GM18517 (cell line): ENCODE results near the gene E4F1.

Experiments used
- ATAC-seq: cut with Tn5 transposase; IDR thresholded peaks from one replicate; pipeline ENCODE4 v1.9.1; 2021; ENCODE audit warnings: mild to moderate bottlenecking, moderate library complexity; ENCODE audit not compliant: unreplicated experiment

Gene E4F1

DNA sequence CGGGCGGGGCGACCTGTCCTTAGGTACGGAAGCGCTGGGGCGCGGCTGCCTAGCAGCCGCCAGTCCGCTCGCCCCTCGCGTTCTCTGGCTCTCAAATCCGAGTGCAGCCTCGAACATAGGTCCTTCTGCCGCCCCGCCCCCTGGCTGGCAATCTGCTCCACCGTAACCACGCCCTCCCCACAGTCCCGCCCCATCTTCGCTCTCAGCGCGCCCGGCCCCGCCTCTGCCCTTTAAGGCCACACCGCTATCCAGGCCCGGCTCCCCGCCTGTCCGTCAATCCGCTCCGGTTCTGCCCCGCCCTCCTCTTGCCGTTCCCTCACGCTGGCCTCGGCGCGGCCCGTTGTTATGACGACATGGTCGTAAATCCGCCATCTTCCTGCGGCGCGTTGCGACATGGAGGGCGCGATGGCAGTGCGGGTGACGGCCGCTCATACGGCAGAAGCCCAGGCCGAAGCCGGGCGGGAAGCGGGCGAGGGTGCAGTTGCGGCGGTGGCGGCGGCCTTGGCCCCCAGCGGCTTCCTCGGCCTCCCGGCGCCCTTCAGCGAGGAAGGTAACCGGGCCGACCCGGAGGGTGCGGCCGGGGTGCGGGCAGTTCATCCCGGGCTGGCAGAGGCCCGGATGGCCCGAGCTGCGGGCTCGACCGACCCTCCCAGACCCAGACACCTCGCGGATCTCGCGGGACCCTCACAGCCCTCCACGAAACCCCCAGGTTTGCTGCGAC is at the start of gene E4F1:
E4F1 (plus strand) TSS at position 371 of the 721 bp plus-strand sequence; CDS start at position 394, 23 bp downstream.
- peak; percentile 88 for ATAC-seq

DNA sequence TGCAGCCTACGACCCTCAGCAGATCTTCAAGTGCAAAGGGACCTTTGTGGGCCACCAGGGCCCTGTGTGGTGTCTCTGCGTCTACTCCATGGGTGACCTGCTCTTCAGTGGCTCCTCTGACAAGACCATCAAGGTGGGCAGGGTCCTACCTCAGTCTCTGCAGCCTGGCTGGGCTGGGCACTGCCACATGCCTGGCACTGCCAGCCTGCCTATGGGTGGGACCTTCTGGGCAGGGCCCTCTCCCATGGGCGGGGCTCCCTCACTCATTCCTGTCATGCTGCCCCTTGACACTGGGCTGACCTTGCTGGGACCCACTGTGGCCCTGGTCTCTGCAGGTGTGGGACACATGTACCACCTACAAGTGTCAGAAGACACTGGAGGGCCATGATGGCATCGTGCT is 49.5 kb upstream of the E4F1 start:
- no peak for ATAC-seq

GRCh38 chr16:2174396-2175131 is 48.8 kb upstream of the E4F1 start:
- no peak for ATAC-seq

GRCh38 chr16:2175454-2175853 is 47.9 kb upstream of the E4F1 start:
- ATAC-seq: no peak

DNA sequence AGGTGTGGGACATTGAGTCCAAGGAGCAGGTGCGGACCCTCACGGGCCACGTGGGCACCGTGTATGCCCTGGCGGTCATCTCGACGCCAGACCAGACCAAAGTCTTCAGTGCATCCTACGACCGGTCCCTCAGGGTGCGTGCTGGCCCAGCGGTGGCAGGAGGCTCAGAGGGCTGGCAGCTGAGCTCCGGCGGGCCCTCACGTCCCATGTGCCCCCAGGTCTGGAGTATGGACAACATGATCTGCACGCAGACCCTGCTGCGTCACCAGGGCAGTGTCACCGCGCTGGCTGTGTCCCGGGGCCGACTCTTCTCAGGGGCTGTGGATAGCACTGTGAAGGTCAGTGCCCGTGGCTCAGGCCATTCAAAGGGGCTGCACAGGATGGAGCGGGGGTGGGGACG is 47.3 kb upstream of the E4F1 start:
- ATAC-seq: no peak

- ATAC-seq: no peak
Measured at GRCh38 chr16:2177101-2177500, 46.3 kb upstream of the E4F1 start.

DNA sequence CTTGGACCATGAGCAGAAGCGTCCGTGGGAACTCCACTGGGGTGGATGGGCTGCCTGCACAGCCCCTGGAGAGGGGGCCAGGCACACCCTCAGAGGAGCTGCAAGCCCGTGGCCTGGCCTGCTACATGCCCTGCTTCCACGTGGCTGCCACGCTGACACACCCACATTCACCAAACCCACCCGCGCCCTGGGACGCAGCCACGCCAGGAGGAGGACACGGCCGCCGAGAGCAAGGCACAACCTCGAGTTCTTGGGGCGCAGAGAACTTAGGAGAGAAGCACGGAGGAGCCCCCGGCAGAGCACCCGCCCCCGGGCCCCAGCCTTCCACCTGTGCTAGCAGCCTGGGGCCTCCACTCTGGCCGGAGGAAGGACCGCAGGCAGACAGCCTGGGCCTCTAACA is 45.8 kb upstream of the E4F1 start:
- no peak for ATAC-seq

- no peak for ATAC-seq
Measured at GRCh38 chr16:2178321-2179106, 44.9 kb upstream of the E4F1 start.

GRCh38 chr16:2179107-2179501 is 44.3 kb upstream of the E4F1 start:
- ATAC-seq: no peak

DNA sequence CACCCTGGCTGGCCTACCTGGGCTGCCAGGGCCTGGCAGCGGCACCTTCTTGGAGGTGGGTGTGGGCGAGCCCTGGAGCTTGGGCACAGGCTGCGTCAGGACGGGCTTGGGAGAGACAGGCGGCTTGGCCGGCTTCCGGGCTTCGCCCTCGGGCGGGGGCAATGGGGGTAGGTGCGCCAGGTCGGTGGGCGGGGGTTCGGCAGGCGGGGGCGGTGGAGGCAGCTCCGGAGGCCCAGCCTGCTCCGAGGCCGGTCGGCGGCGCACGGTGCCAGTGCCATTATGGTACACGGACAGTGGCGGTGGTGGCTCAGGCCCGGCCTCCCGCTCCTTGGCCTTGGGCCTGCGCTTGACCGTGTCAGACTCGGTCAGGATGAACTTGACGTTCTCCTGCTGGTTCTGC is 43.8 kb upstream of the E4F1 start:
- no peak for ATAC-seq

DNA sequence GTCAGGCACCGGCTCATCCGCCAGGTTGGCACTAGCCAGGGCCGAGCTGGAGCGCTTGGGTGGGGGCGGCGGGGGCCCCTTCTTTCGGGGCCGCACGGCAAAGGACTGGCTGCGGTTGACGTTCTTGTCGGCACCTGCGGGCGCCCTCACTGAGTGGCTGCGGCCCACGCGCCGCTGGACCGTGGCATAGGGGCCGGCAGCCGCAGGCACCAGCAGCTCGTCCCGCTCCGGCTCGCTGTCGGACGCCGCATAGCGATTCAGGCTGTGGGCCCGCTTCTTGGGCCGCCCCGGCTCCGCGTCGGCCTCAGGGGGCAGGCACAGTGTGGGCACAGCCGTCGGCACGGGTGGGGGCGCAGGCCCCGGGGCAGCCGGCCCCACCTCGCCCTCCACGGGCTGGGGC is 42.9 kb upstream of the E4F1 start:
- no peak for ATAC-seq

- no peak for ATAC-seq
Measured at GRCh38 chr16:2180962-2181923, 42.1 kb upstream of the E4F1 start.

DNA sequence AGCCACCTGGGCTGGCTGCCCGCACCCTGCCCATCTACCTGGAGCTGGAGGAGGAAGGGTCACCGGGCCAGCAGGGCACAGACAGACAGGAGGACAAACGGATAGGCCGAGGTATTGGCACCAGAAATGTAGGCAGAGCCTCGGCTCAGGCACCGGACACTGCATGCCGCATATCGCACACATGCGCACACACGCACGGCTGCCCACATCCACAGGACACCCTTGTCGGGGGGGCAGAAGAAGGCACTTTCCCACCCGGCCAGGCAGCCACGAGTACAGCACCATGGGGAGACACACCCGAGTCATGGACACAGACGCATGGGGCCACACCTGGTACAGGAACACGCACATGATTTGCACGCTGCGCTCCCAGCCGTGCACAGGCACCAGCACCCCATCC is 41.4 kb upstream of the E4F1 start:
- no peak for ATAC-seq

DNA sequence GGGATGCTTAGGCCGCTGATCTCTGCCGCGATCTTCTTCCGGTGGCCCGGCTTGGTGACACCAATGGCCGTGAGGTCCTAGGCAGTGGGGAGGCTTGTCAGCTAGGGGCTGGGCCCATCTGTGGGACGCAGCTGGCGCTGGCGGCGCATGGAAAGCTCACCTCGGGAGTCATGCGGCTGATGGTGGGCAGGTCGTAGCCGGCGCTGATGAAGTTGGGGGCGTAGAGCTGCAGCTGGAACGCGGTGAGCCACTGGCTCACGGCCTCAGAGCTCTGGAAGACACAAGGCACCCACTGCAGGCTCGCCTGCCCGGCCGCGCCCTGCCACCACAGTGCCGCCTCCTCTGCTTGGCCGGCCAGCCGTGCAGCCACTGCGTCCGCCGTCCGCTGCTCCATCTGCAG is 39.7 kb upstream of the E4F1 start:
- ATAC-seq: no peak

- ATAC-seq: no peak
Measured at GRCh38 chr16:2184346-2184745, 39.0 kb upstream of the E4F1 start.

DNA sequence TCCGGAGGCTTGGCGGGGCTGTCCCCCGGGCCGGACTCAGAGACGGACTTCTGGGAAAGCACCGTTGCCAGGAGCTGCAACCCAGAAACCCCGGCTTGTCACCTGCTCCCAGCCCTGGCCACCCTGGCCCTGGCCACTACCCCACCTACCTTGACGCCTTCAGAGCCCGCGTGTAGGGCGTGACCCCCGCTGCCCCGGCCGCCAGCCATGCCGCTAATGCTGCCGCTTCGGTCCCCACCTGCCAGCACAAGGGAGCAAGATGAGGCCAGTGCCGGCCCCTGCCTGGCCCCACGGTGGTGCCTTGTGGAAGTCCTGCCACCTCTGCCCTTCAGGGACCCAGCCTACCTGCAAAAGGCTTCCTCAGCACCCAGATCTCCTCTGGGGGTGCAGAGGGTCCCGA is 38.4 kb upstream of the E4F1 start:
- ATAC-seq: no peak

GRCh38 chr16:2186064-2186463 is 37.3 kb upstream of the E4F1 start:
- ATAC-seq: no peak

- ATAC-seq: no peak
Measured at GRCh38 chr16:2186505-2186904, 36.9 kb upstream of the E4F1 start.

DNA sequence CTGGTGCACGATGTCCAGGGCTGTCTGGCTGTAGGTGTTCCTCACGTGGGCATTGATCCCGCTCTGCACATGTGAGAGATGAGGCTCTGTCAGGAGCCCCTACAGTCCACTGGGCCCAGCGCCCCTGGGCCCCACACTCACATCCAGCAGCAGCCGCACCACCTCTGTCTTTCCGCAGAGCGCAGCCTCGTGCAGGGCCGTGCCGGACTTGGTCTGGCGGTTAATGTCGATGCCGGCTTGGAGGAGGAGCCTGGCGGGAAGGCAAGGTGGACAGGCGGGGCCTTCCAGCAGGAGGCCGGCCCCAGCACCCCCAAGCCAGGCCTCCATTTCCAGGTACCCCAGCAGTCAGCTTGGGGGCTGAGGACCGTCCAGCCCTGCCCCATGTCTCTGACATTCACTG is 36.2 kb upstream of the E4F1 start:
- no peak for ATAC-seq

GRCh38 chr16:2188395-2188794 is 35.0 kb upstream of the E4F1 start:
- no peak for ATAC-seq
